Ovary (tissue), 3 donors: Measurements from ENCODE around the gene WDR7.

Source experiments
- POLR2A ChIP-seq: fragments of 450-650 bp; IDR thresholded peaks from one replicate; pipeline ENCODE4 v1.6.1; 2017; ENCODE audit warnings: antibody characterized with exemption, mild to moderate bottlenecking, moderate library complexity
- TF ChIP-seq, protein P1 (sequence below), 3 donors: fragments of 450-650 bp in 2 of 3; fragments of 200-600 bp in 1 of 3; IDR thresholded peaks; one replicate each; pipeline versions ENCODE4 v1.5.1 to v1.8.0; 2016 to 2022; ENCODE audit warnings: antibody characterized with exemption in 3 of 3, mild to moderate bottlenecking in 1 of 3
- donor health status: DM: no; HTN: no; CAD: no.

DNA sequence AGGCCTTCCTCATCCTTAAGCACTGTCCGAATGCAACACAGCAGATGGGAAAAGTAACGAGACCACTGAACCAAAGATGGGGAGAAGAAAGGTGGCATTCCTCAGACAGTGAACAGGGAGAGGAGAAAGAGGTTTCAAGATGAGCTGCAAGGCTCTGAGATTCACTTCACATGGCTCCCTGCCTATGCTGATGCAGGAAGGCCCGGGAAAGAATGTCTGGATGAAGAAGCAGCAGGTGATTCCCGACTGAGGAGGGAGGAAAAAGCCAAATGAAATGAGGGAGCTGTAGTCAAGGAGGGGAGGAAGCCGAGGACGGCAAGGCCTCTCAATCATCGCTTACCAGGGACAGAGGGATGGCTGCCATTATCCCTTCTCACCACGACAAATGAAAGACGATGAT lies 397.2 kb downstream of the WDR7 start:
- TF ChIP-seq, protein P1, sequence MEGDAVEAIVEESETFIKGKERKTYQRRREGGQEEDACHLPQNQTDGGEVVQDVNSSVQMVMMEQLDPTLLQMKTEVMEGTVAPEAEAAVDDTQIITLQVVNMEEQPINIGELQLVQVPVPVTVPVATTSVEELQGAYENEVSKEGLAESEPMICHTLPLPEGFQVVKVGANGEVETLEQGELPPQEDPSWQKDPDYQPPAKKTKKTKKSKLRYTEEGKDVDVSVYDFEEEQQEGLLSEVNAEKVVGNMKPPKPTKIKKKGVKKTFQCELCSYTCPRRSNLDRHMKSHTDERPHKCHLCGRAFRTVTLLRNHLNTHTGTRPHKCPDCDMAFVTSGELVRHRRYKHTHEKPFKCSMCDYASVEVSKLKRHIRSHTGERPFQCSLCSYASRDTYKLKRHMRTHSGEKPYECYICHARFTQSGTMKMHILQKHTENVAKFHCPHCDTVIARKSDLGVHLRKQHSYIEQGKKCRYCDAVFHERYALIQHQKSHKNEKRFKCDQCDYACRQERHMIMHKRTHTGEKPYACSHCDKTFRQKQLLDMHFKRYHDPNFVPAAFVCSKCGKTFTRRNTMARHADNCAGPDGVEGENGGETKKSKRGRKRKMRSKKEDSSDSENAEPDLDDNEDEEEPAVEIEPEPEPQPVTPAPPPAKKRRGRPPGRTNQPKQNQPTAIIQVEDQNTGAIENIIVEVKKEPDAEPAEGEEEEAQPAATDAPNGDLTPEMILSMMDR (IDR thresholded peaks at IDR 0.05) = no peak
- TF ChIP-seq POLR2A = no peak
